HG03135 (cell line): ENCODE data around the gene EGFR.

Source experiments
- ATAC-seq: cut with Tn5 transposase; IDR thresholded peaks from one replicate; pipeline ENCODE4 v1.9.1; 2021; ENCODE audit warnings: mild to moderate bottlenecking, moderate library complexity; ENCODE audit not compliant: unreplicated experiment

The EGFR gene

GRCh38 chr7:55006499-55006898, 12.3 kb upstream of the EGFR start:
- ATAC-seq = no peak

DNA sequence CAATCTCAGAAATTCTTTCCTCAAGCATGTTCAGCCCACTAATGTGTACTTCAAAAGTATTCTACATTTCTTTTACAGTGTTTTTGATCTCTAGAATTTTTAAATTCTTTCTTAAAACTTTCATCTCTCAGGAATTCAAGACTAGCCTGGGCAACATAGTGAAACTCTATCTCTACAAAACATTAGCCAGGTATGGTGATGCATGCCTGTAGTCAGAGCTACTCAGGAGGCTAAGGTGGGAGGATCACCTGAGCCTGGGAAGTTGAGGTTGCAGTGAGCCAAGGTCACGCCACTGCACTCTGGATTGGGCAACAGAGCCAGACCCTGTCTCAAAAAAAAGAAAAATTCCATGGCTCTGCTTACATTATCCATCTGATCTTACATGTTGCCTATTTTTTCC, 5.0 kb upstream of the EGFR start:
- ATAC-seq = no peak

DNA sequence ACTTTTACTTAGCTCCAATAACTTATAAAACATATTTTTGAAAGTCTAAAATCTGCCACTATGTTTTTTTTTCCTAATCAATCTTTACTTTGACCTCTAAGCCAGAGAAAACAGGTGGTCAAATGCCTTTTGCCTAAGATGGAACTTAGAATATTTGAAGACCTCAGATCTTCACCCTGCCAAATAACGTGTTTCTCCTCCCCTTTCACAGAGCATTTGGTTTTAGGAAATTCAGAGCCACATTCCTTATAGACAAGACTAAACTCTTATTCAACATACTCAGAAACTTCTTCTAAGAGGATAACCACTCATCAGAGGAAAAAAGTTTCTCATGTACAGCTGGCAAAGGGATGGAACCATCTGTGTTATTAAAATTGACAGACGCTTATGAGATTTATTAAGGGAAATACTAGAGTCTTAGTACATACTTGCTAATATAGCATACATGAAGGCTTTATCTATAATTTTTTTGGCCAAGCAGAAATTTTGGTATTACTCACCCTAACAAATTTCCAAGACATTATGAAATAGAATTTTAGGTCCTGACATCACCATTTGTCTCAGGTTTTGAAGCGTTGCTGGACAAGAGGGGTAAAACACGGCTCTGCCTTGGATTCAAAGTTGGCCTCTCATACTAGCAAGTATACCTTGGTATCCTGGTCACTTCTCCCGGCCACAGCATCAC, 2.6 kb upstream of the EGFR start:
- ATAC-seq = no peak

DNA sequence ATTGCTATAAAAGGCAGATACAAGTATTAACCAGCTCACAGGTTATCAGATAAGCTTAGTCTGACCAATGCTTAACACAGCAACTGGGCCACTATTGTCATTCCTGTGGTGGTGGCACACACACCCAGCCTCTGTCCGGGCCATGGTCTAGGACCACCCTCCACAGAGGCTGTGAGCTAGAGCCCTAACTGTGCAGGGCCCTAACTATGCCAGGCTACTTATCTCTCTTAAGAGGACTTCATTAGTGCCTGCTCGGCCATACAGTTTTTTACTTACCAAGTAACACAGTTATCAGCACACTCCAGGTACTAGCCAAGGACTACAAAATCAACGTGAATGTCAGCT, 2.1 kb upstream of the EGFR start:
- no peak for ATAC-seq

DNA sequence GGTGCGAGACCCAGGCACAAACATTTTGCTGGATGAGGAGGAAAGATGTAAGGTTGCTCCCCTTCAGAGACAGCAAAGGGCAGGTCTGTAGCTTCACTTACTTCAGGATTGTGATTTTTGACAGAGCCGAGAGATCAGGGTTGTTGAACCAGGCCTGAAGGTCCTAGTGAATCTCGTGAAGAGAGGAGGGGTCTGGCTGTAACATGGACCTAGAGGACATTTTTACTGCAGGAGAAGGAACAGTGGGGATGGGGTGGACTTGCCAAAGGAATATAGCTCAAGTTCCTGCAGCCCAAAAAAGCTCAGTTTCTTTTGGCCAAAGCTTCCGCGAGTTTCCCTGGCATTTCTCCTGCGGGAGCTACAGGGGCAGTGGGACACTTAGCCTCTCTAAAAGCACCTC, 976 bp upstream of the EGFR start:
- no peak for ATAC-seq

DNA sequence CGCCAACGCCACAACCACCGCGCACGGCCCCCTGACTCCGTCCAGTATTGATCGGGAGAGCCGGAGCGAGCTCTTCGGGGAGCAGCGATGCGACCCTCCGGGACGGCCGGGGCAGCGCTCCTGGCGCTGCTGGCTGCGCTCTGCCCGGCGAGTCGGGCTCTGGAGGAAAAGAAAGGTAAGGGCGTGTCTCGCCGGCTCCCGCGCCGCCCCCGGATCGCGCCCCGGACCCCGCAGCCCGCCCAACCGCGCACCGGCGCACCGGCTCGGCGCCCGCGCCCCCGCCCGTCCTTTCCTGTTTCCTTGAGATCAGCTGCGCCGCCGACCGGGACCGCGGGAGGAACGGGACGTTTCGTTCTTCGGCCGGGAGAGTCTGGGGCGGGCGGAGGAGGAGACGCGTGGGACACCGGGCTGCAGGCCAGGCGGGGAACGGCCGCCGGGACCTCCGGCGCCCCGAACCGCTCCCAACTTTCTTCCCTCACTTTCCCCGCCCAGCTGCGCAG, 424 bp downstream of the EGFR start:
- no peak for ATAC-seq

DNA sequence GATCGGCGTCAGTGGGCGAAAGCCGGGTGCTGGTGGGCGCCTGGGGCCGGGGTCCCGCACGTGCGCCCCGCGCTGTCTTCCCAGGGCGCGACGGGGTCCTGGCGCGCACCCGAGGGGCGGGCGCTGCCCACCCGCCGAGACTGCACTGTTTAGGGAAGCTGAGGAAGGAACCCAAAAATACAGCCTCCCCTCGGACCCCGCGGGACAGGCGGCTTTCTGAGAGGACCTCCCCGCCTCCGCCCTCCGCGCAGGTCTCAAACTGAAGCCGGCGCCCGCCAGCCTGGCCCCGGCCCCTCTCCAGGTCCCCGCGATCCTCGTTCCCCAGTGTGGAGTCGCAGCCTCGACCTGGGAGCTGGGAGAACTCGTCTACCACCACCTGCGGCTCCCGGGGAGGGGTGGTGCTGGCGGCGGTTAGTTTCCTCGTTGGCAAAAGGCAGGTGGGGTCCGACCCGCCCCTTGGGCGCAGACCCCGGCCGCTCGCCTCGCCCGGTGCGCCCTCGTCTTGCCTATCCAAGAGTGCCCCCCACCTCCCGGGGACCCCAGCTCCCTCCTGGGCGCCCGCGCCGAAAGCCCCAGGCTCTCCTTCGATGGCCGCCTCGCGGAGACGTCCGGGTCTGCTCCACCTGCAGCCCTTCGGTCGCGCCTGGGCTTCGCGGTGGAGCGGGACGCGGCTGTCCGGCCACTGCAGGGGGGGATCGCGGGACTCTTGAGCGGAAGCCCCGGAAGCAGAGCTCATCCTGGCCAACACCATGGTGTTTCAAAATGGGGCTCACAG, 1.1 kb downstream of the EGFR start:
- no peak for ATAC-seq

- ATAC-seq = no peak
Measured at GRCh38 chr7:55020466-55020871, 1.7 kb downstream of the EGFR start.

- ATAC-seq = no peak
Measured at GRCh38 chr7:55021053-55021452, 2.2 kb downstream of the EGFR start.

GRCh38 chr7:55022002-55022985, 3.5 kb downstream of the EGFR start:
- no peak for ATAC-seq

- no peak for ATAC-seq
Measured at GRCh38 chr7:55023841-55024505, 5.2 kb downstream of the EGFR start.

GRCh38 chr7:55024776-55025175, 6.0 kb downstream of the EGFR start:
- no peak for ATAC-seq

DNA sequence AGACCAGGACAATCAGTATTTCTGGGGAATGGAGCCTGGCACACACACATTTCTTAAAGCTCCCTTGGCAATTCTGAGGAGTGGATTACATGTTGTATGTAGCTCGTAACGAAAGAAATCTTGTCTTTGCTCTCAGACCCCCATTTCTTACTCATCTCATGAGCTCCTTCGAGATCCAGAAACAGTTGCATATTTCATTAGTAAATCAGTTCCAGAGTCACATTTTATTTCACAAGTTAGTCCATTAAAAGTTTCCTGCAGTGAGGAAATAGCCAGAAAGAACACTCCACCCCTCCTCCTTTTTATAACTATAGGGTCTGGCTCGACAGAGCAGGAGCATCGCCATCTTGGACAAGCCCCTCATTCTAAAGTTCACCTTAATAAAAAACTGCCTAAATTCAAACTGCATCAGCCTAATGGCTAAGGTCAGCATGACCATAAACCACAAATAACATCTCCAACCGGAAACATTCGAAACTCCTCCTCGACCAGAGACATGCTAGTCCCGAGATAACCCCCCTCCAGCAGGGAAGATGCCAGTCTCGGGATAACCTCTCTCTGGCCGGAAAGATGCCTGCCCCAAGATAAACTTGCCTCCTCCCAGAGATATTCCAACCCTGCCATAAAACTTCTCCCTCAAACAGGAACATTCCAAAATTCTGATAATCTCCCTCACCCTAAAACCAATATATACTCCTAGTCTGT, 7.4 kb downstream of the EGFR start:
- ATAC-seq = no peak

DNA sequence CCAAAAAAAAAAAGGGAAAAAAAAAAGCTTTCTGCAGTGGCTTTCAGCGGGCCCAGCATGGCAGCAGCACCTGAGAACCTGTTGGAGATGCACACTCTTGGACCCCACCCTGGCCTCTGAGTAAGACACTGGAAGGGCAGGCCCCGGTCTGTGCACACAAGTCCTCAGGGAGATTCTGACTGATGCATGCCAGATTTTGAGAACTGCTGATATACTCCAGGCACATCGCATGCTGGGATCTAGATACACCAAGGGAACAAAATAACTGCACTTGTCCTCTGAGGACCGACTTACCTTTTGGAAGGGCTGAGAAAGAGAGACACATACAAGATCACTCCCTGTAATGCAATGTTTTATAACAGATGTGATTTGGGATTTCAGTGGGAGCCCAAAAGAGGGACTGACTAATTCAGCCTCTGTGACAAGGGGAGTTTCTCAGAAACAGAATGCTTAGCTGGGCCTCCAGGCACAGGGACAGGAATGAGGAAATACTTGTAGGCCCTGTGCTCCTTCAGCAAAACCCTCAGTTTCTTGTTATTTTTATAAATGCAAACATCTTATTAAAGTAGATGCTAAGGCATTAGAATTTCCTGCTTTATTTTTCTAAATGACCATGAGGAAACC, 8.2 kb downstream of the EGFR start:
- no peak for ATAC-seq

- ATAC-seq = no peak
Measured at GRCh38 chr7:55028011-55028410, 9.2 kb downstream of the EGFR start.

DNA sequence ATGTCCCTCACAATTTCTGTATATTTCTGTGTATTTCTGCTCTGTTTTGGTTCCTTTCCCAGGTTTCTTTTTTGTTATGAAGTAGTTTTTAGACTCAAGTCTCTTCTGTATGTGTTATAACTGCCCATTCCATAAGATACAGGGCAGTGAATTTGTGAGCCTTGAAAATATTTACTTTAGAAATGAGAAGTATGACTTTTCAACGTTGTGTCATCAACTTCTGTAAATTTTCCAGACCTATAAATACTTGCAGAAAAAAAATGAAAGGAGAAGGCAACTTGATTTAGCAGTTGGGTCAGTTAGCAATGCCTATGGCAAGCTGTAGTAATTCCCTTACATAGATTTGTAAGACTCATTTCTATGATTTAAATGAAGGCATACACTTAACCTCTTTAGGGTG, 11.5 kb downstream of the EGFR start:
- ATAC-seq = no peak

DNA sequence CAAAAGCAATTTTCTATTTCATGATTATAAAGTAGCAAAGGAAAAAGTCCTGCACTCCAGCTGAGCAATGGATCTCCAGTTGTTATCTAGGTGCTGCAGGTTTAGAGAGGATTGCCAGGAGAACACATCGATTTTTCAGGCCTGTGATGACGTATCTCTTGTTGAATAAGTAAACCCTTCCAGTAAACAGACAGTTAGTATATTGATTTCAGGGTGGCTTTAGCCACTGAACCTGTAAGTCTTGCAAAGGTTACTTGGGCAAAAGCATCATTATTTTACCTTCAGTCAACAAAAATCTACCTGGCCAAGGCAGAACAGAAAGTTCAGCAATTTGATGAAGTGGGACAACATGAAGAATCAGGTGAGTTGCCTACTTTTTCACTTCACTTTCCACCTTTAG, 12.3 kb downstream of the EGFR start:
- ATAC-seq = no peak

GRCh38 chr7:55032069-55032699, 13.4 kb downstream of the EGFR start:
- ATAC-seq = no peak

- ATAC-seq = no peak
Measured at GRCh38 chr7:55033236-55033846, 14.5 kb downstream of the EGFR start.
